Fibroblast of lung (primary cell): Measurements from ENCODE around the gene RPAP3. TPM values are rescaled to one million over a fixed set of nuclear protein-coding genes. Genes with fewer than 3 reads are reported as not detected.

ENCODE experiments used
- DNase-seq, 2 donors: peaks; one replicate each; pipeline versions ENCODE4 v3.0.0 to v3.0.0-alpha.2; 2010; ENCODE audit warnings: low read depth in 2 of 2
- H2AFZ ChIP-seq: 2 replicates; pipeline ENCODE4 v1.5.1; 2012; ENCODE audit warnings: low read length, control low read depth, inconsistent platforms
- H3K27ac ChIP-seq: 2 replicates; pipeline ENCODE4 v1.5.1; 2011; ENCODE audit warnings: low read length, control low read depth; ENCODE audit not compliant: insufficient read depth
- H3K27me3 ChIP-seq: 2 replicates; pipeline ENCODE4 v1.5.1; 2011; ENCODE audit warnings: mild to moderate bottlenecking, low read length; ENCODE audit not compliant: control insufficient read depth, insufficient read depth
- H3K36me3 ChIP-seq: 2 replicates; pipeline ENCODE4 v1.5.1; 2011; ENCODE audit warnings: low read length; ENCODE audit not compliant: control insufficient read depth, insufficient read depth
- H3K4me1 ChIP-seq: 2 replicates; pipeline ENCODE4 v1.5.1; 2011; ENCODE audit warnings: low read length; ENCODE audit not compliant: control insufficient read depth, insufficient read depth; ENCODE audit errors: extremely low read depth
- H3K4me2 ChIP-seq: 2 replicates; pipeline ENCODE4 v1.5.1; 2011; ENCODE audit warnings: low read length, control low read depth; ENCODE audit not compliant: insufficient read depth; ENCODE audit errors: extremely low read depth
- H3K4me3 ChIP-seq, 4 experiments: fragments of 200-600 bp in 1 of 4; sonication (generic) in 1 of 4; replicated peaks in 1 of 4; 2 replicates each; pipeline ENCODE4 v1.5.1; 2011 to 2016; ENCODE audit warnings: low read length in 4 of 4, low read depth in 3 of 4, mild to moderate bottlenecking in 3 of 4, control low read depth in 2 of 4, inconsistent platforms in 1 of 4, mixed read lengths in 1 of 4; ENCODE audit not compliant: insufficient read depth in 1 of 4; ENCODE audit errors: control extremely low read depth in 1 of 4
- H3K79me2 ChIP-seq: 2 replicates; pipeline ENCODE4 v1.5.1; 2012; ENCODE audit warnings: mild to moderate bottlenecking, low read length, inconsistent platforms; ENCODE audit not compliant: control insufficient read depth, insufficient read depth
- H3K9ac ChIP-seq: 2 replicates; pipeline ENCODE4 v1.5.1; 2011; ENCODE audit warnings: mild to moderate bottlenecking, low read length, control low read depth; ENCODE audit not compliant: insufficient read depth
- H3K9me3 ChIP-seq: 2 replicates; pipeline ENCODE4 v1.5.1; 2012; ENCODE audit warnings: low read depth, low read length; ENCODE audit not compliant: control insufficient read depth, insufficient read depth
- H4K20me1 ChIP-seq: 2 replicates; pipeline ENCODE4 v1.5.1; 2011; ENCODE audit warnings: low read length; ENCODE audit not compliant: control insufficient read depth, insufficient read depth; ENCODE audit errors: extremely low read depth
- EZH2 ChIP-seq: IDR thresholded peaks from 2 replicates; pipeline ENCODE4 v1.5.1; 2012; ENCODE audit warnings: low read length, control low read depth, mild to moderate bottlenecking; ENCODE audit errors: missing control alignments
- polyA plus RNA-seq, 2 donors: library from polyadenylated mRNA; depleted of rRNA in 1 of 2; stranded (reverse) in 1 of 2; unstranded in 1 of 2; fragments of >200 nt; gene quantifications; 2 replicates each; pipeline ENCODE4 v1.2.1, GENCODE V29; 2011 to 2012; ENCODE audit warnings: missing spikeins in 1 of 2
- total RNA-seq: library from RNA; depleted of rRNA; stranded (reverse); fragments of >200 nt; gene quantifications from 2 replicates; pipeline ENCODE4 v1.2.1, GENCODE V29; 2014
- TF ChIP-seq, protein P1 (sequence below), 2 donors: IDR thresholded peaks in 1 of 2; conservative IDR thresholded peaks in 1 of 2; 1 replicate in 1 of 2; 2 replicates in 1 of 2; pipeline ENCODE4 v1.5.1; 2011 to 2012; ENCODE audit warnings: low read length in 2 of 2, control low read depth in 1 of 2, inconsistent platforms in 1 of 2, low read depth in 1 of 2, mild to moderate bottlenecking in 1 of 2

RPAP3 gene
- total and polyA plus RNA-seq, 2 donors (not counting 1 experiment from before 2014, with no cell fraction given): 12.1 to 23.8 TPM

DNA sequence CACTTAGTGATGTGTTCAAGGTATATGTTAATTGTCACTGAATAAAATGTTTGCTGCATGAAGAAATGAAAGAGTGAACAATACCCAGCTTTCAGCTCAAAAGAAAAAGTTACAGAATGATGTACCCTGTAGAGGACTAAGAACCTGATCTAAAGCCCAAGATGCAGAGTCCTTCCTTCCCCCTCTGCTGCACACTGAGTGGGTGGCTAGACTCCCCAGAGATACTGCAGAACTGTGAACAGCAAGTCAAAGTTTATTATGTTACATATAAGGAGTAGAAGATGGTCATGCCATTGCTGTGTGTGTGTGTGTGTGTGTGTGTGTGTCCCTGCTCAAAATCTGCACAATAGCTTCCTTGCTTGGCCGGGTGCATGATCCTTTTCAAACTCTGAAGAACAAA lies 83.9 kb downstream of the RPAP3 start:
- DNase-seq: no peak
- TF ChIP-seq EZH2: no peak
- TF ChIP-seq, protein P1, sequence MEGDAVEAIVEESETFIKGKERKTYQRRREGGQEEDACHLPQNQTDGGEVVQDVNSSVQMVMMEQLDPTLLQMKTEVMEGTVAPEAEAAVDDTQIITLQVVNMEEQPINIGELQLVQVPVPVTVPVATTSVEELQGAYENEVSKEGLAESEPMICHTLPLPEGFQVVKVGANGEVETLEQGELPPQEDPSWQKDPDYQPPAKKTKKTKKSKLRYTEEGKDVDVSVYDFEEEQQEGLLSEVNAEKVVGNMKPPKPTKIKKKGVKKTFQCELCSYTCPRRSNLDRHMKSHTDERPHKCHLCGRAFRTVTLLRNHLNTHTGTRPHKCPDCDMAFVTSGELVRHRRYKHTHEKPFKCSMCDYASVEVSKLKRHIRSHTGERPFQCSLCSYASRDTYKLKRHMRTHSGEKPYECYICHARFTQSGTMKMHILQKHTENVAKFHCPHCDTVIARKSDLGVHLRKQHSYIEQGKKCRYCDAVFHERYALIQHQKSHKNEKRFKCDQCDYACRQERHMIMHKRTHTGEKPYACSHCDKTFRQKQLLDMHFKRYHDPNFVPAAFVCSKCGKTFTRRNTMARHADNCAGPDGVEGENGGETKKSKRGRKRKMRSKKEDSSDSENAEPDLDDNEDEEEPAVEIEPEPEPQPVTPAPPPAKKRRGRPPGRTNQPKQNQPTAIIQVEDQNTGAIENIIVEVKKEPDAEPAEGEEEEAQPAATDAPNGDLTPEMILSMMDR (conservative IDR thresholded peaks at IDR 0.05 in 1 of 2, IDR thresholded peaks at IDR 0.05 in 1 of 2; ENCODE audit: low read depth in 1 of 2, low read length in 2 of 2): no peak
- no peak overlapping the region for H2AFZ ChIP-seq
- H4K20me1 ChIP-seq: no peaks in the 10 kb centered on the region
- H3K4me1 ChIP-seq: no peaks in the 10 kb centered on the region
- H3K9ac ChIP-seq: no peak overlapping the region
- H3K27me3 ChIP-seq: no peaks in the 10 kb centered on the region
- H3K4me2 ChIP-seq: no peak overlapping the region
- H3K79me2 ChIP-seq: no peaks in the 10 kb centered on the region
- H3K36me3 ChIP-seq: no peaks in the 10 kb centered on the region
- H3K4me3 ChIP-seq: no peak overlapping the region
- H3K27ac ChIP-seq: no peak overlapping the region
- no peaks in the 10 kb centered on the region for H3K9me3 ChIP-seq

DNA sequence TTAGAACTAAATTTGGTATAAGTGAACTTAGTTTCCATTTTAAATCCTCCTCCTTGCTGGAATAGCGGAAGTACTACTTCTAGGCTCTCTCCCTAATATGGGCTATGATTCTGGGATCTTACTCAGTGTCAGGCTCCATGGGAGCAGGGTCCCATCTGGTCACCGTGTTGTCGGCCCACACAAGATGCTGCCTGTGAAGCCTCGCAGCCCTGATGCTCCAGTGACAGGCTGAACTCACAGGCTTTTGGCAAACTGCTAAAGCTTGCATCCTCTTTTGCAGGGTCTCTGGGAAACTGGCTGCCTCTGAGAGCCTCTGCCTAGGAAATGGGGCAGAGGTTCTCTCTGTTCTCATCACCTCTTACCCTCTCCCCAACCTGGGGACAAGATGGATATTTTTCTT lies 88.4 kb downstream of the RPAP3 start:
- DNase-seq: no peak
- Histone ChIP-seq H3K79me2 (no peaks in the 10 kb centered on the region), H3K9me3 (no peaks in the 10 kb centered on the region), H3K27me3 (no peaks in the 10 kb centered on the region), H3K4me3 (no peak overlapping the region), H3K4me1 (no peaks in the 10 kb centered on the region), H3K4me2 (no peak overlapping the region), H3K36me3 (no peaks in the 10 kb centered on the region), H3K27ac (no peak overlapping the region), H3K9ac (no peak overlapping the region), H2AFZ (no peak overlapping the region), H4K20me1 (no peaks in the 10 kb centered on the region)
- TF ChIP-seq EZH2: no peak
- TF ChIP-seq, protein P1 (conservative IDR thresholded peaks at IDR 0.05 in 1 of 2, IDR thresholded peaks at IDR 0.05 in 1 of 2; ENCODE audit: low read depth in 1 of 2, low read length in 2 of 2): no peak

DNA sequence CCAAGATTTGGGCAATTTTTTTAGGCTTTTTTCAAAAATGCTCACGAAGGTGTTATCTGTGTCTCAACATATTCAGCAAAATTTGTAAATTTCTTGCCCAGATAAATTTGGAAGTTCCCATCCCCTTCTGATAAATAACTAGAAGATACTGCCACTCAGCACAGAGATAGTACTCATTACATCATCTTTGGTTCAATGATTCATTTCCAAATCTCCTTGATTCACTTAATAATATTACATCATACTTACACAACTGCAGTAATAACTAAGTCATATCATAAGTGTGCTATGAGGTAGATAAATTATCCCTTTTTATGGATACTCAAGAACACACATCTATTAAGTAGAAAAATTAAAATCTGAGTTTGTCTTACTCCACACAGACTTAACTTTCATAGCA lies 89.4 kb downstream of the RPAP3 start:
- Histone ChIP-seq H3K4me2 (no peak overlapping the region), H3K36me3 (no peaks in the 10 kb centered on the region), H2AFZ (no peak overlapping the region), H3K27ac (no peak overlapping the region), H3K4me1 (no peaks in the 10 kb centered on the region), H3K27me3 (no peaks in the 10 kb centered on the region), H3K9ac (no peak overlapping the region), H4K20me1 (no peaks in the 10 kb centered on the region), H3K9me3 (no peaks in the 10 kb centered on the region), H3K79me2 (no peaks in the 10 kb centered on the region), H3K4me3 (no peak overlapping the region)
- TF ChIP-seq, protein P1 (conservative IDR thresholded peaks at IDR 0.05 in 1 of 2, IDR thresholded peaks at IDR 0.05 in 1 of 2; ENCODE audit: low read depth in 1 of 2, low read length in 2 of 2): no peak
- no peak for TF ChIP-seq EZH2
- DNase-seq: peak in 1 of 2 donors; percentile 6
